BE2C (cell line): ENCODE measurements around the gene NUP205.

ENCODE experiments used
- DNase-seq: peaks from one replicate; pipeline ENCODE4 v3.0.0-alpha.2; 2020
- H3K27me3 ChIP-seq: fragments of 250-450 bp; sonication (Bioruptor Pico); 2 replicates; pipeline ENCODE4 v1.5.1; 2020; ENCODE audit warnings: mild to moderate bottlenecking
- H3K36me3 ChIP-seq: fragments of 250-450 bp; sonication (Bioruptor Pico); 2 replicates; pipeline ENCODE4 v1.5.1; 2020; ENCODE audit warnings: mild to moderate bottlenecking
- H3K4me1 ChIP-seq: fragments of 250-450 bp; sonication (Bioruptor Pico); 2 replicates; pipeline ENCODE4 v1.5.1; 2020
- H3K4me3 ChIP-seq: 2 replicates; pipeline ENCODE4 v1.5.1; 2011; ENCODE audit warnings: low read depth, low read length
- H3K9me3 ChIP-seq: fragments of 250-450 bp; sonication (Bioruptor Pico); 2 replicates; pipeline ENCODE4 v1.5.1; 2020
- CTCF ChIP-seq: IDR thresholded peaks from 2 replicates; pipeline ENCODE4 v1.5.1; 2012; ENCODE audit warnings: mild to moderate bottlenecking, low read depth, low read length

NUP205 gene

DNA sequence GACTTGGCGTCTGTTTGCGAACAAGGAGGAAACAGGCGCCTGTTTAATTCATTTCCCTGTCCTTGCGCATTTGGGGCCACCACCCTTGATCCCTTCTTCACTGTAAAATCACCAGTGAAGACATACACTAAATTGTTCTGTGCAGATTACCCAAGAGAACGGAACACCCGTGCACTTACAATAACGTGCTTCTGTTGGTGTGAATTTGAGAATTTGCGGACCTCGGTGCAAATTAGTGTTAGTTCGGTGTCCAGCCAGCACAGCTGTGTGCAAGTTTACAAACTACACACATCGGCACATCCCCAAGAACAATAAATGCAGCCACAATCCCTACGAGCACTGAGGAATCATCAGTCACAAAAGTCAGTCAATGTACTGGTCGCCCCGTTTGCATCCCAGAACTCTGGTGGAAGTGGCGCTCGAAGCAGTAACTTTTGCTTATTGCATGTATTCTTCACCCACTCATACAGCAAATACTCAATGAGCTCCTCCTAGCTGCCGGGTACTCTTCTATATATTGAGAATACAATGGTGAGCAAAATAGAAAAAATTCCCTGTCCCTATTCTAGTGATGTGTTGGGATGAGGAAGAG is 47.0 kb upstream of the NUP205 start:
- TF ChIP-seq CTCF, result peak; percentile 34
- peak overlapping the region; percentile 89 for H3K4me3 ChIP-seq
- no peaks in the 10 kb centered on the region for H3K4me1 ChIP-seq
- no peaks in the 10 kb centered on the region for H3K9me3 ChIP-seq
- no peak for DNase-seq
- H3K36me3 ChIP-seq, result no peaks in the 10 kb centered on the region
- no peaks in the 10 kb centered on the region for H3K27me3 ChIP-seq

DNA sequence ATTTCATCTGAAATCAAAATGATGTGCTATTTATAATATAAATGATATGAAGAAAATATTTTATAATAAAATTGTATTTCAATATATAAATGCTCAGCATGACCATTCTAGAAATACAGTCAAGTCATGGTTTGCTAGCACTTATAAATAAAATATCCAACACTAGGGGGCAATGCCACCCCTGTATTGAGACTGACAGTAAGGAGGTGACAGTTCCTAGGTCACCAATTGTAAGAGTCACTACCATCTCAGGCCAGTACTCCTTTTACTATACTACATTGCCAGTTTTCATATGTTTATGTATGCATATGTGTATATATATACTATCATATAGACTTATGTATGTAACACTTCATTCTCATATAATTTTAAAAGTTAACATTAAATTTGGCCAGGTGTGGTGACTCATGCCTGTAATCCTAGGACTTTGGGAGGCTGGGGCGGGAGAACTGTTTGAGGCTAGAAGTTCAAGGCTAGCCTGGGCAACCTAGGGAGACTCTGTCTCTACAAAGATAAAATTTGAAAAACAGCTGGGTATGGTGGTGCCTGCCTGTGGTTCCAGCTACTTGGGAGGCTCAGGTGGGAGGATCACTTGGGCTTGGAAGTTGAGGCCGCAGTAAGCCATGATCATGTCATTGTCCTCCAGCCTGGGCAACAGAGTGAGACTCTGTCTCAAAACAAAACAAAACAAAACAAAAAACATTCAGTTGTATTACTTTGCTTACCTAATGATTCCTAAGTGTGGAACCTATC is 45.4 kb upstream of the NUP205 start:
- H3K4me3 ChIP-seq, result no peak overlapping the region
- H3K36me3 ChIP-seq, result no peaks in the 10 kb centered on the region
- no peaks in the 10 kb centered on the region for H3K4me1 ChIP-seq
- no peaks in the 10 kb centered on the region for H3K9me3 ChIP-seq
- DNase-seq, result peak; percentile 52
- no peaks in the 10 kb centered on the region for H3K27me3 ChIP-seq
- TF ChIP-seq CTCF, result peak; percentile 68

DNA sequence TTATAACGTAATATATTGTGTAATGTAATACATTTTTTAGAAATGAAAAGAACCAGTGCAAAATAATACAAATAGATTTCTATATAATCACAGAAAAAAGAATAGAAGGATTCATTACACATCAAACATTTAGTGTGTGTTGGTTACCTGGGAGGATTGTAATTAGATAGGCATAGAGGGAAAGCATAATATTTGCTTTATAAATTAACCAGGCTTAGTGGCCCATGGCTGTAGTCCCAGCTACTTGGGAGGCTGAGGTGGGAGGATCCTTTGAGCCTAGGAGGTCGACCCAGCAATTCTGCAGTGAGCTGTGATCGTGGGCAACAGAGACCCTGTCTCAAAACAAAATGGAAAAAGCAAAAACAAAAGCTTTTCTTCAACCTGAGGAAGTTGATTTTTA is 42.9 kb upstream of the NUP205 start:
- no peak for DNase-seq
- Histone ChIP-seq H3K27me3 (no peaks in the 10 kb centered on the region), H3K36me3 (no peaks in the 10 kb centered on the region), H3K4me3 (no peak overlapping the region), H3K9me3 (no peaks in the 10 kb centered on the region), H3K4me1 (no peaks in the 10 kb centered on the region)
- TF ChIP-seq CTCF, result no peak

- Histone ChIP-seq H3K36me3 (no peaks in the 10 kb centered on the region), H3K9me3 (no peaks in the 10 kb centered on the region), H3K4me3 (no peak overlapping the region), H3K4me1 (no peaks in the 10 kb centered on the region), H3K27me3 (no peaks in the 10 kb centered on the region)
- DNase-seq, result no peak
- TF ChIP-seq CTCF, result no peak
Observed at GRCh38 chr7:135517060-135517459, 40.7 kb upstream of the NUP205 start.

DNA sequence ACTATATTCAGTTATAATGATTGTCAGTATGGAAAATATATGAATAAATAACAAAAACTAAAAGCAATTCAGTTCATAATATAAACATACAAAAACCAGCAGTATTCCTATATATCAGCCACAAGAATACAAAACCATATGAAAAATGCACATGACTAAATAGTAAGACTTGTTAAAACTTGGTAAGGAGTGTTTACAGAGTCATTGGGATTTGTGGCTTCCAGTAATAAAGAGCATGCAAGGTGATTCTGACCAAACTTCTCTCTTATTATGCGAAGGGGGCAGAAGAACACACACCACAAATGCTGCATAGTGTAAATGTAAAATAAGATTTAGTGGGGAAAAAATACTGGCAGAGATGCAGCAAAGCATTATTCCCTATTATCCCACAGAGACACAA is 39.0 kb upstream of the NUP205 start:
- TF ChIP-seq CTCF, result no peak
- DNase-seq, result no peak
- Histone ChIP-seq H3K36me3 (no peaks in the 10 kb centered on the region), H3K27me3 (no peaks in the 10 kb centered on the region), H3K9me3 (no peaks in the 10 kb centered on the region), H3K4me1 (no peaks in the 10 kb centered on the region), H3K4me3 (no peak overlapping the region)

GRCh38 chr7:135519233-135519688 is 38.5 kb upstream of the NUP205 start:
- TF ChIP-seq CTCF, result no peak
- no peaks in the 10 kb centered on the region for H3K36me3 ChIP-seq
- no peaks in the 10 kb centered on the region for H3K27me3 ChIP-seq
- DNase-seq, result no peak
- H3K4me1 ChIP-seq, result no peaks in the 10 kb centered on the region
- no peaks in the 10 kb centered on the region for H3K9me3 ChIP-seq
- no peak overlapping the region for H3K4me3 ChIP-seq
